ENCODE measurements around the gene TRIM26.

DNA sequence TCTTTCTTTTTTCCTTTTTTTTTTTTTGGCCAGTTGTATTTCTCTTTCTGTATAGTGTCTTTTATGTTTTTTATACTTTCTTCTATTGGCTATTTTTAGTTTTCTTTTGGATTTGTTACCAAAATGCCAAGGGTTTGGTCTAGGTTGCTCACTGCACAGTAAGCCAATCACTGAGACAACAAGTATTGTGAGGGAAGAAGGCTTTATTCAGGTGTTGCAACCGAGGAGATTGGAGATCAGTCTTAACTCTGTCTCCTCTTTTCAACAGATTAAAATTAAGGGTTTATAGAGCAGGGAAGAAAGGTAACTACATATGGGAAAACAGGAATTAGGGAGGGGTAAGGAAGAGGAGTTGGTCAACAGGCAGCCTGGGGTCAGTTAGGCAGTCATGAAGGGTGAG lies 10.1 kb upstream of the TRIM26 start:
- TF ChIP-seq CTCF (conservative IDR thresholded peaks at IDR 0.05) (no peak), ZFX (IDR thresholded peaks at IDR 0.05) (no peak)
